NT2/D1 (cell line): Measurements from ENCODE around the gene MYCBPAP.

ENCODE experiments used
- DNase-seq: peaks from one replicate; pipeline ENCODE4 v3.0.0-alpha.2; 2011; ENCODE audit warnings: low read depth, low spot score
- H3K27me3 ChIP-seq: 2 replicates; pipeline ENCODE4 v1.6.0; 2011; ENCODE audit warnings: mild to moderate bottlenecking; ENCODE audit not compliant: insufficient read length, insufficient read depth
- H3K36me3 ChIP-seq: 2 replicates; pipeline ENCODE4 v1.6.1; 2011; ENCODE audit warnings: mild to moderate bottlenecking, low read length, mixed read lengths; ENCODE audit not compliant: insufficient read depth, insufficient read length
- H3K4me1 ChIP-seq: 2 replicates; pipeline ENCODE4 v1.5.1; 2011; ENCODE audit not compliant: insufficient read depth, insufficient read length
- H3K4me3 ChIP-seq: 2 replicates; pipeline ENCODE4 v1.5.1; 2011; ENCODE audit warnings: low read depth; ENCODE audit not compliant: insufficient read length
- H3K9ac ChIP-seq: 2 replicates; pipeline ENCODE4 v1.6.0; 2011; ENCODE audit warnings: low read depth; ENCODE audit not compliant: insufficient read length
- H3K9me3 ChIP-seq: 2 replicates; pipeline ENCODE4 v1.5.1; 2011; ENCODE audit warnings: mild to moderate bottlenecking, low read length; ENCODE audit not compliant: insufficient read depth
- SUZ12 ChIP-seq: IDR thresholded peaks from 2 replicates; pipeline ENCODE4 v1.6.1; 2011; ENCODE audit not compliant: insufficient read length, insufficient read depth; ENCODE audit errors: extremely low read depth
- YY1 ChIP-seq: IDR thresholded peaks from 2 replicates; pipeline ENCODE4 v1.6.1; 2011; ENCODE audit not compliant: insufficient read length, insufficient read depth
- ZNF274 ChIP-seq: IDR thresholded peaks from 2 replicates; pipeline ENCODE4 v1.6.1; 2011; ENCODE audit warnings: mild to moderate bottlenecking, low read depth, low read length

Gene MYCBPAP

GRCh38 chr17:50524838-50525237 lies 16.6 kb downstream of the MYCBPAP start:
- no peak for DNase-seq
- Histone ChIP-seq H3K9me3 (no peaks in the 10 kb centered on the region), H3K4me1 (peaks cover 4% of the 10 kb centered on the region), H3K27me3 (no peaks in the 10 kb centered on the region), H3K9ac (no peak overlapping the region), H3K36me3 (no peaks in the 10 kb centered on the region), H3K4me3 (no peak overlapping the region)
- no peak for TF ChIP-seq YY1
- TF ChIP-seq SUZ12 = no peak
- TF ChIP-seq ZNF274 = no peak

GRCh38 chr17:50527155-50527762 lies 19.0 kb downstream of the MYCBPAP start:
- Histone ChIP-seq H3K4me3 (no peak overlapping the region), H3K9me3 (no peaks in the 10 kb centered on the region), H3K4me1 (peaks cover 10% of the 10 kb centered on the region), H3K36me3 (no peaks in the 10 kb centered on the region), H3K9ac (no peak overlapping the region), H3K27me3 (peaks cover 13% of the 10 kb centered on the region)
- no peak for TF ChIP-seq SUZ12
- no peak for DNase-seq

GRCh38 chr17:50527949-50528474 lies 19.8 kb downstream of the MYCBPAP start:
- H3K36me3 ChIP-seq = no peaks in the 10 kb centered on the region
- peaks cover 20% of the 10 kb centered on the region for H3K27me3 ChIP-seq
- no peak overlapping the region for H3K4me3 ChIP-seq
- H3K9ac ChIP-seq = no peak overlapping the region
- TF ChIP-seq ZNF274 = no peak
- H3K9me3 ChIP-seq = no peaks in the 10 kb centered on the region
- H3K4me1 ChIP-seq = peaks cover 11% of the 10 kb centered on the region
- DNase-seq = no peak

- Histone ChIP-seq H3K27me3 (peaks cover 39% of the 10 kb centered on the region), H3K4me1 (peaks cover 27% of the 10 kb centered on the region), H3K4me3 (no peak overlapping the region), H3K9me3 (no peaks in the 10 kb centered on the region), H3K36me3 (no peaks in the 10 kb centered on the region), H3K9ac (no peak overlapping the region)
- TF ChIP-seq YY1 = no peak
- TF ChIP-seq ZNF274 = no peak
- no peak for TF ChIP-seq SUZ12
- no peak for DNase-seq
These were observed 21.6 kb downstream of the MYCBPAP start for GRCh38 chr17:50529849-50530248.

GRCh38 chr17:50531428-50532025 lies 23.3 kb downstream of the MYCBPAP start:
- H3K9me3 ChIP-seq = no peaks in the 10 kb centered on the region
- TF ChIP-seq ZNF274 (no peak), YY1 (no peak), SUZ12 (no peak)
- H3K9ac ChIP-seq = no peak overlapping the region
- peaks cover 27% of the 10 kb centered on the region for H3K4me1 ChIP-seq
- H3K4me3 ChIP-seq = no peak overlapping the region
- no peak for DNase-seq
- no peaks in the 10 kb centered on the region for H3K36me3 ChIP-seq
- peaks cover 41% of the 10 kb centered on the region for H3K27me3 ChIP-seq

GRCh38 chr17:50532452-50533024 lies 24.3 kb downstream of the MYCBPAP start, which contains the start of gene EPN3:
Gene EPN3, plus strand, starts transcription at chr17:50532735. Its CDS starts 3,822 bp downstream, at chr17:50536557.
- Histone ChIP-seq H3K9ac (peak within 1 kb of the TSS; percentile 68), H3K27me3 (peaks cover 41% of the 10 kb centered on the region), H3K36me3 (no peaks in the 10 kb centered on the region), H3K4me3 (peak within 1 kb of the TSS; percentile 44), H3K4me1 (peaks cover 24% of the 10 kb centered on the region), H3K9me3 (no peaks in the 10 kb centered on the region)
- DNase-seq = no peak
- no peak for TF ChIP-seq SUZ12
- no peak for TF ChIP-seq ZNF274
- TF ChIP-seq YY1 = no peak

GRCh38 chr17:50533185-50533584 lies 24.9 kb downstream of the MYCBPAP start:
- no peak for TF ChIP-seq YY1
- H3K36me3 ChIP-seq = no peaks in the 10 kb centered on the region
- peak overlapping the region; percentile 68 for H3K9ac ChIP-seq
- peak overlapping the region; percentile 44 for H3K4me3 ChIP-seq
- H3K4me1 ChIP-seq = peaks cover 27% of the 10 kb centered on the region
- no peaks in the 10 kb centered on the region for H3K9me3 ChIP-seq
- no peak for DNase-seq
- peaks cover 41% of the 10 kb centered on the region for H3K27me3 ChIP-seq
